Measurements from ENCODE around the gene METTL13. TPM values are rescaled to one million over a fixed set of nuclear protein-coding genes. Genes with fewer than 3 reads are reported as not detected.

The METTL13 gene
- total and polyA plus RNA-seq, 2 donors (not counting 1 experiment from before 2014, with no cell fraction given) = 27.3 to 38.0 TPM

GRCh38 chr1:171753685-171754352 is 27.6 kb upstream of the METTL13 start:
- peak overlapping the region; percentile 68 for H3K4me2 ChIP-seq (ENCODE audit: extremely low read depth, insufficient read depth, low read length)
- H3K27me3 ChIP-seq (ENCODE audit: control insufficient read depth, insufficient read depth, low read length) = no peaks in the 10 kb centered on the region
- H4K20me1 ChIP-seq (ENCODE audit: control insufficient read depth, extremely low read depth, insufficient read depth, low read length) = no peaks in the 10 kb centered on the region
- no peak for DNase-seq (ENCODE audit: low read depth in 2 of 2)
- peak overlapping the region; percentile 71 for H3K27ac ChIP-seq (ENCODE audit: insufficient read depth, low read length)
- no peaks in the 10 kb centered on the region for H3K9me3 ChIP-seq (ENCODE audit: control insufficient read depth, insufficient read depth, low read depth, low read length)
- TF ChIP-seq, protein P1, sequence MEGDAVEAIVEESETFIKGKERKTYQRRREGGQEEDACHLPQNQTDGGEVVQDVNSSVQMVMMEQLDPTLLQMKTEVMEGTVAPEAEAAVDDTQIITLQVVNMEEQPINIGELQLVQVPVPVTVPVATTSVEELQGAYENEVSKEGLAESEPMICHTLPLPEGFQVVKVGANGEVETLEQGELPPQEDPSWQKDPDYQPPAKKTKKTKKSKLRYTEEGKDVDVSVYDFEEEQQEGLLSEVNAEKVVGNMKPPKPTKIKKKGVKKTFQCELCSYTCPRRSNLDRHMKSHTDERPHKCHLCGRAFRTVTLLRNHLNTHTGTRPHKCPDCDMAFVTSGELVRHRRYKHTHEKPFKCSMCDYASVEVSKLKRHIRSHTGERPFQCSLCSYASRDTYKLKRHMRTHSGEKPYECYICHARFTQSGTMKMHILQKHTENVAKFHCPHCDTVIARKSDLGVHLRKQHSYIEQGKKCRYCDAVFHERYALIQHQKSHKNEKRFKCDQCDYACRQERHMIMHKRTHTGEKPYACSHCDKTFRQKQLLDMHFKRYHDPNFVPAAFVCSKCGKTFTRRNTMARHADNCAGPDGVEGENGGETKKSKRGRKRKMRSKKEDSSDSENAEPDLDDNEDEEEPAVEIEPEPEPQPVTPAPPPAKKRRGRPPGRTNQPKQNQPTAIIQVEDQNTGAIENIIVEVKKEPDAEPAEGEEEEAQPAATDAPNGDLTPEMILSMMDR (conservative IDR thresholded peaks at IDR 0.05 in 1 of 2, IDR thresholded peaks at IDR 0.05 in 1 of 2; ENCODE audit: low read depth in 1 of 2, low read length in 2 of 2) = no peak
- no peak for TF ChIP-seq EZH2 (IDR thresholded peaks at IDR 0.05; ENCODE audit: low read length, missing control alignments)
- H3K9ac ChIP-seq (ENCODE audit: insufficient read depth, low read length) = no peak overlapping the region
- H3K36me3 ChIP-seq (ENCODE audit: control insufficient read depth, insufficient read depth, low read length) = no peaks in the 10 kb centered on the region
- no peaks in the 10 kb centered on the region for H3K79me2 ChIP-seq (ENCODE audit: control insufficient read depth, insufficient read depth, low read length)
- no peak overlapping the region for H2AFZ ChIP-seq (ENCODE audit: low read length)
- H3K4me3 ChIP-seq (replicated peaks in 1 of 4; ENCODE audit: control extremely low read depth in 1 of 4, insufficient read depth in 1 of 4, low read depth in 3 of 4, low read length in 4 of 4) = peak overlapping the region in 1 of 4 experiments; percentile 1
- peaks cover 9% of the 10 kb centered on the region for H3K4me1 ChIP-seq (ENCODE audit: control insufficient read depth, extremely low read depth, insufficient read depth, low read length)

DNA sequence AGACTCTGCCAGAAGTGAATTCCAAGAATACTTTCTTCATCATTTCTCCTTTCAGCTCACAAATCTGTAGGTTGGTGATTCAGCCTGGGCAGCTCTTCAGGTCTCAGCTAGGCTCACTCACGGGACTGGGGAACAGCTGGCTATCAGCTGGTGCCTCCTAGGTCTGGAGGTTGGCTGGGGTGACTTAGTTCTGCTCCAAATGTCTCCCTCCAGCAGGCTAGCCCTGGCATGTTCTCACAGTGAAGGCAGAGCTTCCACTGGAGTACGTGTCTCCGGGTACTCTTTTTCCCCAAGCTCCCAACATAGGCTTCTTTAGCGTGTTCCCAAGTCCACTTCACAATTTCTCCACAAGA is 27.1 kb upstream of the METTL13 start:
- Histone ChIP-seq H3K27me3 (ENCODE audit: control insufficient read depth, insufficient read depth, low read length) (no peaks in the 10 kb centered on the region), H3K9me3 (ENCODE audit: control insufficient read depth, insufficient read depth, low read depth, low read length) (no peaks in the 10 kb centered on the region), H3K4me2 (ENCODE audit: extremely low read depth, insufficient read depth, low read length) (peak overlapping the region; percentile 42), H2AFZ (ENCODE audit: low read length) (peak overlapping the region; percentile 4), H3K27ac (ENCODE audit: insufficient read depth, low read length) (peak overlapping the region; percentile 92), H3K4me1 (ENCODE audit: control insufficient read depth, extremely low read depth, insufficient read depth, low read length) (peaks cover 9% of the 10 kb centered on the region), H4K20me1 (ENCODE audit: control insufficient read depth, extremely low read depth, insufficient read depth, low read length) (no peaks in the 10 kb centered on the region), H3K4me3 (replicated peaks in 1 of 4; ENCODE audit: control extremely low read depth in 1 of 4, insufficient read depth in 1 of 4, low read depth in 3 of 4, low read length in 4 of 4) (no peak overlapping the region), H3K79me2 (ENCODE audit: control insufficient read depth, insufficient read depth, low read length) (no peaks in the 10 kb centered on the region), H3K9ac (ENCODE audit: insufficient read depth, low read length) (no peak overlapping the region), H3K36me3 (ENCODE audit: control insufficient read depth, insufficient read depth, low read length) (no peaks in the 10 kb centered on the region)
- TF ChIP-seq, protein P1 (conservative IDR thresholded peaks at IDR 0.05 in 1 of 2, IDR thresholded peaks at IDR 0.05 in 1 of 2; ENCODE audit: low read depth in 1 of 2, low read length in 2 of 2) = no peak
- TF ChIP-seq EZH2 (IDR thresholded peaks at IDR 0.05; ENCODE audit: low read length, missing control alignments) = no peak
- peak; percentile 60 to 81 for DNase-seq (ENCODE audit: low read depth in 2 of 2)

- Histone ChIP-seq H4K20me1 (ENCODE audit: control insufficient read depth, extremely low read depth, insufficient read depth, low read length) (no peaks in the 10 kb centered on the region), H2AFZ (ENCODE audit: low read length) (no peak overlapping the region), H3K79me2 (ENCODE audit: control insufficient read depth, insufficient read depth, low read length) (no peaks in the 10 kb centered on the region), H3K4me3 (replicated peaks in 1 of 4; ENCODE audit: control extremely low read depth in 1 of 4, insufficient read depth in 1 of 4, low read depth in 3 of 4, low read length in 4 of 4) (no peak overlapping the region), H3K4me2 (ENCODE audit: extremely low read depth, insufficient read depth, low read length) (peak overlapping the region; percentile 42), H3K9ac (ENCODE audit: insufficient read depth, low read length) (no peak overlapping the region), H3K27me3 (ENCODE audit: control insufficient read depth, insufficient read depth, low read length) (no peaks in the 10 kb centered on the region), H3K9me3 (ENCODE audit: control insufficient read depth, insufficient read depth, low read depth, low read length) (no peaks in the 10 kb centered on the region), H3K27ac (ENCODE audit: insufficient read depth, low read length) (peak overlapping the region; percentile 92), H3K36me3 (ENCODE audit: control insufficient read depth, insufficient read depth, low read length) (no peaks in the 10 kb centered on the region), H3K4me1 (ENCODE audit: control insufficient read depth, extremely low read depth, insufficient read depth, low read length) (peaks cover 9% of the 10 kb centered on the region)
- peak in 1 of 2 donors; percentile 17 for DNase-seq (ENCODE audit: low read depth in 2 of 2)
- TF ChIP-seq, protein P1 (conservative IDR thresholded peaks at IDR 0.05 in 1 of 2, IDR thresholded peaks at IDR 0.05 in 1 of 2; ENCODE audit: low read depth in 1 of 2, low read length in 2 of 2) = no peak
- TF ChIP-seq EZH2 (IDR thresholded peaks at IDR 0.05; ENCODE audit: low read length, missing control alignments) = no peak
Observed at GRCh38 chr1:171754971-171755370, 26.5 kb upstream of the METTL13 start.
